HG02623 (cell line): ENCODE data around the gene R3HDM2.
"Not testable (repeated sequence)": the region's sequence is repeated elsewhere in the genome, so short reads cannot be mapped to it uniquely, and the experiment has no call there.

ENCODE experiments used
- ATAC-seq: cut with Tn5 transposase; IDR thresholded peaks from one replicate; pipeline ENCODE4 v1.9.1; 2021; ENCODE audit warnings: moderate library complexity; ENCODE audit not compliant: unreplicated experiment

The R3HDM2 gene

GRCh38 chr12:57384478-57384877, 46.4 kb downstream of the R3HDM2 start:
- no peak for ATAC-seq

- ATAC-seq: no peak
Measured at GRCh38 chr12:57381693-57382220, 49.1 kb downstream of the R3HDM2 start.

DNA sequence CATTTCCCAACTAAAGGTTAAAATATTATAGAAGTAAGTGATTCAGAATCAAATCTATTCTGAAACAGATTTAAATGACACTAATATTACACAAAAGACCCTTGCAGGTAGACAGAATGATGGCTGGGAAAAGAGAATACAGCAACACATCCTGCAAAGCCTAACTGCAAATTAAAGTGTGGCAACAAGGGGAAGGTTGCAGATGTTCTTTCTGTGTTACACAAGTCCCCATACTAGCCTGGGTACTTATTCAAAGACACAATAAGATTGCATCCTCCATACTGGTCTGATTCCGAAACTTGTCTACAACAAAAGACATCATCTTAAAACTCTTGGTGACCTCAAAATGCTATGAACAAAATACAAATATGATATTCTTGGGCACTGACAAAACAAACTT, 50.5 kb downstream of the R3HDM2 start:
- no peak for ATAC-seq

GRCh38 chr12:57377103-57377840, 53.6 kb downstream of the R3HDM2 start:
- ATAC-seq: no peak

GRCh38 chr12:57372233-57372632, 58.6 kb downstream of the R3HDM2 start:
- no peak for ATAC-seq

- ATAC-seq: no peak
Measured at GRCh38 chr12:57370696-57371095, 60.1 kb downstream of the R3HDM2 start.

DNA sequence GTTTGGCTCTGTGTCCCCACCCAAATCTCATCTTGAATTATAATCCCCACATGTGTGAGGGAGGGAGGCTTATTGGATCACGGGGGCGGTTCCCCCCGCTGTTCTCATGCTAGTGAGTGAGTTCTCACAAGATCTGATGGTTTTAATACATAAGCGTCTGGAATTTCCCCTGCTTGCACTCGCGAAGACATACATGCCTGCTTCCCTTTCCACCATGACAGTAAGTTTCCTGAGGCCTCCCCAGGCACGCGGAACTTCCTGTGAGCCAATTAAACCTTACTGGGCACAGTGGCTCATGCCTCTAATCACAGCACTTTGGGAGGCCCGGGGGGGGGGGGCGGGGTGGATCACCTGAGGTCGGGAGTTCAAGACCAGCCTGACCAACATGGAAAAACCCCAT, 60.8 kb downstream of the R3HDM2 start:
- no peak for ATAC-seq

- no peak for ATAC-seq
Measured at GRCh38 chr12:57369202-57369601, 61.6 kb downstream of the R3HDM2 start.

GRCh38 chr12:57368349-57369095, 62.3 kb downstream of the R3HDM2 start:
- ATAC-seq: no peak

DNA sequence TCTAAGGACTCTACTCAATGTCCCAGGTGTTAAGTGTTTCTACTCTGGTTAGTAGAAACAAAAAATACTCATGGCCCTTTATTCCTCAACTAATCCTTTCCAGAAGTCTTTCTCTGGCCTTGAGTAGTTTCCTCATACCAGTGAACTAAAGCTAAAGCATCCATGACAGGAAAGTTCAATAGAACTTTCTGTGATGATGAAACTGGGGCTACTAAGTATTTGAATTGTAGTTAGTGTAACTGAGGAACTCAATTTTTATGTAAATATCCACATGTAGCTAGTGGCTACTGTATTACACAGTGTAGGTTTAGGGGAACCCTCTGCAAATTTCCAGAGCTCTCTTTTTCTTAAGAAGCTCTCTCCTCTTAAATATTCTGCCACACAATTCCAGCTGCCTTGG, 63.7 kb downstream of the R3HDM2 start:
- no peak for ATAC-seq

DNA sequence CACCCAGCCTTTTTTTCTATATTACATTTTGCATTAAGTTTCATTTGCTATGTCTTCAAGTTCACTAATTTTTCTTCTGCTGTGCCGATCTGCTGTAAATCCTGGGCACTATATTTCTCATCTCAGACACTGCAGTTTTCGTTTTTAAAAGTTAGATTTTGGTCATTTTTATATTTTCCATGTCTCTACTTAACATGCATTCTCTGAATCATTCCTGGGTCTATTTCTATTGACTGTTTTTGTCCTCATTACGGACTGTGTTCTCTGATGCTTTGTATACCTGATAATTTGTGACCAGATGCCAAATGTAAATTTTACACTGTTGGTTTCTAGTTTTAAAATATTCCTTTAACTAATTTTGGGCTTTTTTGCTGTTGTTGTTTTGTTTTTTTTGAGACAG, 64.5 kb downstream of the R3HDM2 start:
- ATAC-seq: no peak

DNA sequence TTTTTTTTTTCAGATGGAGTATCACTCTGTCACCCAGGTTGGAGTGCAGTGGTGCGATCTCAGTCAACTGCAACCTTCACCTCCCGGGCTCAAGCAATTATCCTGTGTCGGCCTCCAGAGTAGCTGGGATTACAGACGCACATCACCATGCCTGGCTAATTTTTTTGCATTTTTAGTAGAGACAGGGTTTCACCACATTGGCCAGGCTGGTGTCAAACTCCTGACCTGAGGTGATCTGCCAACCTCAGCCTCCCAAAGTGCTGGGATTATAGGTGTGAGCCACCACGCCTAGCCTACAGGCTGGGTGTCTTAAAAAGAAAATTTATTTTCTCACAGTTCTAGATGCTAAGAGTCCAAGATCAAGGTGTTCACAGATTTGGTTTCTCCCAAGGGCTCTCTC, 66.7 kb downstream of the R3HDM2 start:
- not testable (repeated sequence) for ATAC-seq

DNA sequence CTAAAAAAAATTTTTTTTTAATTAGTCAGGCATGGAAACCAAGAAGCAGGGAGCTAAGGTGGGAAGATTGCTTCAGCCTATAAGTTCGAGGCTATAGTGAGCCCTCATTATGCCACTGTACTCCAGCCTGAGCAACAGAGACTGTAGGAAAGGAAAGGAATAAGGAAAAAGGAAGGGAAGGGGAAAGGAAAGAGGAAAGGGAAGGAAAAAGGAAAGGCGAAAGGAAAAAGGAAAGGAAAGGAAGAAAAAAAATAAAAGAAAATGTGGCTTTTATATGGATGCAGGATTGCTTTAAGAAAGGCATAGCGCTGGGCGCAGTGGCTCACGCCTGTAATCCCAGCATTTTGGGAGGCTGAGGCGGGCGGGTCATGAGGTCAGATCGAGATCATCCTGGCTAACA, 70.4 kb downstream of the R3HDM2 start:
- no peak for ATAC-seq

GRCh38 chr12:57358646-57359045, 72.2 kb downstream of the R3HDM2 start:
- ATAC-seq: no peak

DNA sequence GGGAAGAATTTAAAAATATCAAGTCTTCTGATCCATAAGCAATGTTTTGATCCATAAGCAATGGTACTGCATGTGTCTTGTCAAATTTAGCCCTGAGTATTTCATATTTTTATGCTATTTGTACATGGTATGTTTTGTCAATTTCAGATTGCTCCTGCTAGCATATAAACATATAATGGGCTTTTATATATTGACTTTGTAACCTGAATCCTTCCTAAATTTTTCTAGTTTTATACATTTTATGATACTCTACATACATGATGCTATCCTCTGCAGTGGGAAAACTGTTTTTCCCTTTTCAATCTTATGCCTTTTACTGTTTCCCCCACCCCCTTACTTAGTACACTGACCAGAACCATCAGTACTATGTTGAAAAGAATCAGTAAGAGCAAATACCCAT, 75.1 kb downstream of the R3HDM2 start:
- ATAC-seq: no peak

DNA sequence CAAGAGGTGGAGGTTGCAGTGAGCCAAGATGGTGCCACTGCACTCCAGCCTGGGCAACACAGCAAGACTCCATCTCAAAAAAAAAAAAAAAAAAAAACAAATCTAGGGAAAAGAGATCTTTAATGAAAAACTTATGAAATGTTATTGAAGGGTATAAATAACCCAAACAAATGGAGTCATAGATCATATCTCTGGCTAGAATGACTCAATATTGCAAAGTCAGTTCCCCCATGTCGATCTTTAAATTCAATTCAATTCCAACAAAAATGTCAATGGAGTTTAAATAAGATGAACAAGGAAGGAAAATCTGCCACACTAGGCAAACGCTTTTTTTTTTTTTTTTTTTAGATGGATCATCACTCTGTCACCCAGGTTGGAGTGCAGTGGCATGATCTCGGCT, 78.7 kb downstream of the R3HDM2 start:
- no peak for ATAC-seq

DNA sequence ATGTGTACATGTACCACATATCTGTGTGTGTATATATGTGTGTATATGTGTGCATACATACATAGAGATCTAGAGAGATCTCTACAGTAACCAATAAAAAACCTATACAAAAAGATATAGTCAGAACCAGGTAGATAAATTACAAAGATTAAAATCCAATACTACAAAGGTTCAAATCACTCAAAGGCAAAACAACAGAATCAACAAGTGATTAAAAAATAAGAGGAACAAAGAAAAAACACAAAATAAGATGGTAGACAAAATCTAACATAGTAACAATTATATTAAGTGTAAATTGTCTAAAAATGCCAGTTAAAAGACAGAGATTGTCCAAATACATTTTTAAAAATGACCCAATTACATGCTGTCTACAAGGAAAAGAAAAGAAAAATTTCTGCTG, 83.6 kb downstream of the R3HDM2 start:
- no peak for ATAC-seq

DNA sequence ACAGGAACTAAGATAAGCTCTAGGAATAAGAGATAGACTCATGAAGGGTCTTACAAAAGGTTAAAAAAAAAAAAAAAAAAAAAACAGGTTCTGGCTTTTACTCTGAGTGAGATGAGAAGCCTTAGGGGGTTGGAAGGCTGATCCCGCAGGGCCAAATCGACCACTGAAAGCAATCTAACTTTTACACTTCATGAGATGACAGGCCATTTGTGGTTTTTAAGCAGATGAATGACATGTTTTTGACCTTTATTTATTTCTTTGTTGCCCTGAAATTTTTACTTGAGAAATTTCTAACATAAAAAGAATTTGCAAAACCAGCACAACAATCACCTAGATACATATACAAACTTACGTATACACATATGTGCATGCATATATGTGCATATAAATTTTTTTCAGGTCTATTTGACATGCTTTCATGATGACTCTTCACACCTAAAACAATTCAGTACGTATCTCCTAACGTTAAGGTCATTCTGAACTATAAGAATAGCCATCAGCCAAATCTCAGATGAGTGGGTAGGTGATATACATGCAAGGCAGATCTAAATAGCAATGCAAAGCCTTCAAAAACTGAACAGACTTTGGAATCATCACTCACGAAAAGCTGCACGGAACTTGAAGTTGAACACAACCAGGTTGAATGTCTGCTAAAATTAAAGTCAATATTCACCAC, 87.0 kb downstream of the R3HDM2 start:
- no peak for ATAC-seq

DNA sequence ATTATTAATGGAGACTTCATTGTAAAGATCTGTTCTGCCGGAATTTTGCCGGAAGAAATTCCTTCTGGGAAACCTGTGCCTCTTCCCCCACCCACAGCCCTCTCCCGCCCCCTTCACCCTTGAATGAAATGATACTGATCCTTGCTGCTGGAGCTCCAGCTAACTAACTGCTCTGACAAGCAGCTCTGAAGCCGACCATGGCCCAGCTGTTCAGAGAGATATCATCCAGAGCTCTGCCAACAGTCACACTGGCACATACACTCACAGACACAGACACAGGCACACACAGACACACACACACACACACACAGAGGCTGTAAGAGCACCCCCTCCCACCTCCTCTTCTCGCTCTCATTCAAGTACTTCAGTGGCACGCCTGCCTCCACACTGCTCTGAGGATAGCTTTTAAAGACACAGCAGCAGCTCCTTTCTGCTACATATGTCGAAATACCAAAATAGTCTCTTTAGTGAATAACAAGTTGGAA, 88.6 kb downstream of the R3HDM2 start:
- no peak for ATAC-seq

- ATAC-seq: no peak
Measured at GRCh38 chr12:57341275-57341990, 89.4 kb downstream of the R3HDM2 start.

GRCh38 chr12:57340104-57340503, 90.7 kb downstream of the R3HDM2 start:
- no peak for ATAC-seq
